ENCODE data around the gene NDNF.

DNA sequence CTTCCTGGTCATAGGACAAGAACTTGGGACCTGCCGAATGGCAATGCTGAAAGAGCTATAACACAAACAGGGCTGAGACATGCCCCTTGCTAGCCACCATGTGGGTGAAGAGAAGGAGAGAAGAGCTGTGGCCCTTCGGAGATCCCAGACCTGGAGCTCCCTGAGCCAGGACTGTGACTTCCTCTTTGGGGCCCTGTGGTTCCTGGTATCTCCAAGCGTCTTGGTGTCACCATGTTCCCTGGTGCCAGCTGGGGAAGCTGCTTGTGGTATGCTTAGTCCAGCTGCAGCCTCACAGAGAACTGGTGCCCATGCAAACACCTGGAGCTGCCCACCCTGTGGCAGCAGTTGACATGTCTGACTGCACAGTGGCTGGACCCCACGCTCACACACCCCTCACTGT, 68.5 kb downstream of the NDNF start:
- TF ChIP-seq POLR2A (IDR thresholded peaks at IDR 0.05) (no peak), CTCF (IDR thresholded peaks at IDR 0.05) (no peak)
